OCI-LY1 (cell line): Measurements from ENCODE around the gene GTF3C1.
"Not testable (repeated sequence)": the region's sequence is repeated elsewhere in the genome, so short reads cannot be mapped to it uniquely, and the experiment has no call there.

Experiments used
- H2AFZ ChIP-seq: fragments of 200-600 bp; sonication (generic), shearing (Covaris generic); 2 replicates; pipeline ENCODE4 v1.6.0; 2014; ENCODE audit warnings: antibody characterized with exemption, mild to moderate bottlenecking, low read length
- H3F3A ChIP-seq: fragments of 200-600 bp; sonication (generic), shearing (Covaris generic); 2 replicates; pipeline ENCODE4 v1.6.0; 2014; ENCODE audit warnings: mild to moderate bottlenecking, antibody characterized with exemption, low read length, moderate library complexity; ENCODE audit not compliant: insufficient read depth
- H3K27ac ChIP-seq: fragments of 200-600 bp; sonication (generic); 2 replicates; pipeline ENCODE4 v1.5.1; 2014; ENCODE audit warnings: low read length, mixed run types, mild to moderate bottlenecking, low read depth; ENCODE audit not compliant: poor library complexity, severe bottlenecking
- H3K27me3 ChIP-seq: fragments of 200-600 bp; sonication (generic); 2 replicates; pipeline ENCODE4 v1.6.0; 2014; ENCODE audit warnings: antibody characterized with exemption, mild to moderate bottlenecking, low read length, moderate library complexity; ENCODE audit not compliant: insufficient read depth
- H3K36me3 ChIP-seq: fragments of 200-600 bp; sonication (generic); 2 replicates; pipeline ENCODE4 v1.6.1; 2014; ENCODE audit warnings: mild to moderate bottlenecking, antibody characterized with exemption, low read length, moderate library complexity, mixed read lengths; ENCODE audit not compliant: insufficient read depth
- H3K4me1 ChIP-seq: fragments of 200-600 bp; sonication (generic); 2 replicates; pipeline ENCODE4 v1.5.1; 2014; ENCODE audit warnings: mild to moderate bottlenecking, low read length, moderate library complexity; ENCODE audit not compliant: insufficient read depth, severe bottlenecking
- H3K4me2 ChIP-seq: fragments of 200-600 bp; sonication (generic), shearing (Covaris generic); 2 replicates; pipeline ENCODE4 v1.6.1; 2014; ENCODE audit warnings: low read length
- H3K4me3 ChIP-seq: fragments of 200-600 bp; sonication (generic); 2 replicates; pipeline ENCODE4 v1.5.1; 2014; ENCODE audit warnings: low read length, low read depth, mild to moderate bottlenecking, mixed read lengths; ENCODE audit not compliant: poor library complexity, severe bottlenecking
- H3K79me2 ChIP-seq: fragments of 200-600 bp; shearing (Covaris generic); 2 replicates; pipeline ENCODE4 v1.6.1; 2016; ENCODE audit warnings: mixed run types, low read length, mixed read lengths; ENCODE audit not compliant: insufficient read depth
- H3K9ac ChIP-seq: fragments of 200-600 bp; sonication (generic), shearing (Covaris generic); 2 replicates; pipeline ENCODE4 v1.6.1; 2014; ENCODE audit warnings: mild to moderate bottlenecking, low read length, mixed read lengths
- H3K9me2 ChIP-seq: fragments of 200-600 bp; sonication (generic), shearing (Covaris generic); 2 replicates; pipeline ENCODE4 v1.6.1; 2014; ENCODE audit warnings: low read depth, mild to moderate bottlenecking, low read length, mixed read lengths
- H3K9me3 ChIP-seq: fragments of 200-600 bp; shearing (Covaris generic); 2 replicates; pipeline ENCODE4 v1.6.1; 2014; ENCODE audit warnings: low read length, mixed read lengths
- H4K20me1 ChIP-seq: fragments of 200-600 bp; sonication (generic), shearing (Covaris generic); 2 replicates; pipeline ENCODE4 v1.6.0; 2016; ENCODE audit warnings: mild to moderate bottlenecking, low read length; ENCODE audit not compliant: insufficient read depth
- EZH2 ChIP-seq: fragments of 200-600 bp; sonication (generic), shearing (Covaris generic); IDR thresholded peaks from 2 replicates; pipeline ENCODE4 v1.8.0; 2017; ENCODE audit warnings: borderline replicate concordance, mixed run types, mild to moderate bottlenecking, antibody characterized with exemption, low read length, moderate library complexity, mixed read lengths
- TF ChIP-seq, protein P1 (sequence below): fragments of 200-600 bp; sonication (generic), shearing (Covaris generic); IDR thresholded peaks from 2 replicates; pipeline ENCODE4 v1.5.1; 2017; ENCODE audit warnings: mild to moderate bottlenecking, antibody characterized with exemption, low read length, moderate library complexity, mixed read lengths

GTF3C1 gene

DNA sequence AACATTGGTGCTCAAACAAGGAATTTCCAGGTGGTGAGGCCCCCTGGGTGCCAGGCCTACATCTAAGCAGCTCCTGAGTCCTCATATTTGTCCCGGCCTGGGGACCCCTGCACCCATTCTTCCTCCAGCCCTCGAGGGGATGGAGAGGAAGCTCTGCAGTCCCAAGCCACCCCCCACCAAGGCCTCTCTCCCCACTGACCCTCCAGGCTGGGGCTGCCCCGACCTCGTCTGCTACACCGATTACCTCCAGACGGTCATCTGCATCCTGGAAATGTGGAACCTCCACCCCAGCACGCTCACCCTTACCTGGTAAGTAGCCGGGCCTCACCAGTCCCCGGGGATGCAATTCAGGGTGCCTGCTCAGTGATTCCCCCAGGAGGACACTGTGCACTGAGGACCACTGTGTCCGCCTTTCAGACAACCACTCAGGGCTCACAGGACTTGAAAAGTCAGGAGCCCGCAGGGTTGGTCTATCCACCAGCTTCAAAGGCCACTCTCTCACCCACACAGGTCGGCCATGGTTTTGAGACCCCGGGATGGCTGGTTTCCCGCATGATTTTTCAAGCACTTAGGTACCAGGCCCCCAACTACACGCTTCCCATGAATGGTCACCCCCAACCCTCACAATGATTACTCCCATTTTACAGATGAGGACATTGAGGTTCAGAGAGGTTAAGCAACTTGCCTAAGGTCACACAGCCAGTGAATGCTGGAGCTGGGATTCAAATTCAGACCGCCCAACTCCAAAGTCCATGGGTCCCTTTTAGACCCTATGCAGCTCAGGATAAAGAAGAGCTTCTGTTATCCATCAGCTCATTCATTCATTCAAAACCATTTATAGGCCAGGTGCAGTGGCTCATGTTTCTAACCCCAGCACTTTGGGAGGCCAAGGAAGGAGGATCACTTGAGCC lies 115.3 kb downstream of the GTF3C1 start:
- no peak overlapping the region for H3K4me3 ChIP-seq
- H3K27me3 ChIP-seq: no peaks in the 10 kb centered on the region
- H2AFZ ChIP-seq: no peak overlapping the region
- H3K9me3 ChIP-seq: no peaks in the 10 kb centered on the region
- H3K4me1 ChIP-seq: no peaks in the 10 kb centered on the region
- no peaks in the 10 kb centered on the region for H4K20me1 ChIP-seq
- H3K27ac ChIP-seq: no peak overlapping the region
- H3K36me3 ChIP-seq: no peaks in the 10 kb centered on the region
- H3K9ac ChIP-seq: no peak overlapping the region
- H3K9me2 ChIP-seq: no peaks in the 10 kb centered on the region
- no peaks in the 10 kb centered on the region for H3F3A ChIP-seq
- TF ChIP-seq EZH2: no peak
- TF ChIP-seq, protein P1, sequence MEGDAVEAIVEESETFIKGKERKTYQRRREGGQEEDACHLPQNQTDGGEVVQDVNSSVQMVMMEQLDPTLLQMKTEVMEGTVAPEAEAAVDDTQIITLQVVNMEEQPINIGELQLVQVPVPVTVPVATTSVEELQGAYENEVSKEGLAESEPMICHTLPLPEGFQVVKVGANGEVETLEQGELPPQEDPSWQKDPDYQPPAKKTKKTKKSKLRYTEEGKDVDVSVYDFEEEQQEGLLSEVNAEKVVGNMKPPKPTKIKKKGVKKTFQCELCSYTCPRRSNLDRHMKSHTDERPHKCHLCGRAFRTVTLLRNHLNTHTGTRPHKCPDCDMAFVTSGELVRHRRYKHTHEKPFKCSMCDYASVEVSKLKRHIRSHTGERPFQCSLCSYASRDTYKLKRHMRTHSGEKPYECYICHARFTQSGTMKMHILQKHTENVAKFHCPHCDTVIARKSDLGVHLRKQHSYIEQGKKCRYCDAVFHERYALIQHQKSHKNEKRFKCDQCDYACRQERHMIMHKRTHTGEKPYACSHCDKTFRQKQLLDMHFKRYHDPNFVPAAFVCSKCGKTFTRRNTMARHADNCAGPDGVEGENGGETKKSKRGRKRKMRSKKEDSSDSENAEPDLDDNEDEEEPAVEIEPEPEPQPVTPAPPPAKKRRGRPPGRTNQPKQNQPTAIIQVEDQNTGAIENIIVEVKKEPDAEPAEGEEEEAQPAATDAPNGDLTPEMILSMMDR: no peak
- no peaks in the 10 kb centered on the region for H3K79me2 ChIP-seq
- no peak overlapping the region for H3K4me2 ChIP-seq

GRCh38 chr16:27433636-27434035 lies 116.1 kb downstream of the GTF3C1 start:
- Histone ChIP-seq H3K4me3 (no peak overlapping the region), H3K27me3 (no peaks in the 10 kb centered on the region), H2AFZ (no peak overlapping the region), H3K9me3 (no peaks in the 10 kb centered on the region), H3K4me2 (no peak overlapping the region), H3K79me2 (no peaks in the 10 kb centered on the region), H3K9ac (no peak overlapping the region), H3K36me3 (no peaks in the 10 kb centered on the region), H3K4me1 (no peaks in the 10 kb centered on the region), H3F3A (no peaks in the 10 kb centered on the region), H4K20me1 (no peaks in the 10 kb centered on the region), H3K27ac (no peak overlapping the region), H3K9me2 (no peaks in the 10 kb centered on the region)
- TF ChIP-seq, protein P1: no peak
- TF ChIP-seq EZH2: no peak

DNA sequence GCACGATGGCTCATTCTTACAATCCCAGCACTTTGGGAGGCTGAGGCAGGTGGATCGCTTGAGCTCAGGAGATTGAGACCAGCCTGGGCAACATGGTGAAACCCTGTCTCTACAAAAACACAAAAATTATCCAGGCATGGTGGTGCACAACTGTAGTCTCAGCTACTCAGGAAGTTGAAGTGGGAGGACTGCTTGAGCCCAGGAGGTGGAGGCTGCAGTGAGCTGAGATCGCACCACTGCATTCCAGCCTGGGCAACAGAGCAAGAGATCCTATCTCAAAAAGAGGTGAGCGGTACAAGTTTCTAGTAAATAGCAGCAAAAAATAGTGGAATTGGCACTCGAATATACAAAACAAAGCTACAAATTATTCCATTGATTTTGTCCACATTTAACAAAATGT lies 116.5 kb downstream of the GTF3C1 start:
- H3K36me3 ChIP-seq, H3K4me3 ChIP-seq, H3K79me2 ChIP-seq, H3K9me3 ChIP-seq, H3K4me2 ChIP-seq, H3K9me2 ChIP-seq, H2AFZ ChIP-seq, H3K9ac ChIP-seq, H3K27ac ChIP-seq, H4K20me1 ChIP-seq, H3K4me1 ChIP-seq, H3K27me3 ChIP-seq, H3F3A ChIP-seq: not testable (repeated sequence)

DNA sequence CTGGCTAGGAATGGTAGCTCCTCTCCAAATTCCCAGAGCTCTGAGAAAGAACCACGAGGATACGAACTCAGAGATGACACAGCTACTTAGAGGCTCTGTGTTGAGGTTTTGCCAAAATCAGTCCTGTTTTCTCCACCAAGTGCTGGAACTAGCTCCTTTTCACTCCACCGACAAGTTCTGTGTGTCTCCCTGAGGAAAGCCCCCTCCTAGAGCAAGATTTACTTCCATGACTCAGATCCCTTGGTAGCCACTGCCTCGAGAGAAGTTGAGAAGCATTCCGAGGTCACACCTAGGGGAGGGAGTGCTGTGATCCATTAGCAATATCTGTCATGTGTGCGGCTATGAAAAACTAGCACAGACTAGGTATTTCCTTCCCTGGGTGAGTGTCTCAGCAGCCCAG lies 117.2 kb downstream of the GTF3C1 start:
- no peak overlapping the region for H3K4me2 ChIP-seq

More for the DNA sequence above, 117.2 kb downstream of the GTF3C1 start:
- Histone ChIP-seq H3K36me3 (no peaks in the 10 kb centered on the region), H3K27me3 (no peaks in the 10 kb centered on the region), H3K9ac (no peak overlapping the region), H3F3A (no peaks in the 10 kb centered on the region), H4K20me1 (no peaks in the 10 kb centered on the region), H3K27ac (no peak overlapping the region), H3K9me2 (no peaks in the 10 kb centered on the region), H3K9me3 (no peaks in the 10 kb centered on the region), H3K4me3 (no peak overlapping the region), H3K4me1 (no peaks in the 10 kb centered on the region), H2AFZ (no peak overlapping the region), H3K79me2 (no peaks in the 10 kb centered on the region)
- TF ChIP-seq EZH2: no peak
- TF ChIP-seq, protein P1: no peak
